Activated CD4-positive, alpha-beta T cell treated with anti-CD3 and anti-CD28 coated beads, Interleukin-2, amount 50 U/mL, for 24 hours (primary cell): Measurements from ENCODE around the gene AK4.
"Not testable (repeated sequence)": the region's sequence is repeated elsewhere in the genome, so short reads cannot be mapped to it uniquely, and the experiment has no call there.

Experiments
- DNase-seq, 2 donors: peaks; one replicate each; pipeline ENCODE4 v3.0.0-alpha.2; 2020; ENCODE audit warnings: low read depth in 1 of 2, low spot score in 1 of 2

AK4 gene

DNA sequence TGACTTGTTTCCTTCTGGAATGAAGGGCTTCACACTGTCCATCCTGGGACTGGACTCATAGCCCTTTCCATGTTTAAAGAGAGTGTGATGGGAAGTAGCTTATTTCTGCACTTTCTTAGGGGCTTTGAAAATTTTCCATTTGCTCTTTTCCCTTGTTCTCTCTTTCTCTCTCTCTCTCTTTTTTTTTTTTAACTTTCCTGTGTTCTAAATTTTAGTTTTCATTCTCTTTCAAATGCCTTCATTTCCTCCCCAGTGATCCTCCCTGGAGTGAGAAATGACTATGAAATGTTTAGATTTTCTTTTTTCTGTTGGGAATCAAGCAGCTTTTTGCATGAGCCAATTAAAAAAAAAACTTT lies 2.1 kb downstream of the AK4 start:
- DNase-seq: no peak

DNA sequence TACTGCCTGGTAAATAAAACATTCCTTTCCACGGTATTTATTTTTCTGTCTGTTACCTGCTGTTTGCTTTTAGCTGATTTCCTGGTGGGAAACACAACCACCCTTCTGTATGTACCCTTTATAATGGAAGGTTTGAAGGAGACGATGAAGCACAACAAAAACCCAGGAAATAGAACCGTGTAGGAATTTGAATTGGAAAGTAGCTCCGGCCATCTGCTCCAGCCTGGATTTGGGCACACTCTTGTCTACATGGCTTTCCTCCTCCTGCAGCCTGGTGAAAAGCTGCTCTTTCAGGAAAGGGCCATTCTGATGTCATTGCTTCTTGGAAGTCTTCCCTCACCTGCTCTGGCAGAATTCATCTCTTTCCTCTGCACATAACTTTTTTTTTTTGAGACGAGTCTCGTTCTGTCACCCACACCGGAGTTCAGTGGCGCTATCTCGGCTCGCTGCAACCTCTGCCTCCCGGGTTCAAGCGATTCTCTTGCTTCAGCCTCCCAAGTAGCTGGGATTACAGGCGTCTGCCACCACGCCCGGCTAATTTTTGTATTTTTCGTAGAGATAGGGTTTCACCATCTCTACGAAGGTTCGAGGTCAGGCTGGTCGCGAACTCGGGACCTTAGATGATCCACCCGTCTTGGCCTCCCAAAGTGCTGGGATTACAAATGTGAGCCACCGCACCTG lies 2.7 kb downstream of the AK4 start:
- no peak for DNase-seq

- DNase-seq: no peak
Measured at GRCh38 chr1:65151641-65152040, 3.6 kb downstream of the AK4 start.

GRCh38 chr1:65153635-65154034 lies 5.6 kb downstream of the AK4 start:
- DNase-seq: no peak

DNA sequence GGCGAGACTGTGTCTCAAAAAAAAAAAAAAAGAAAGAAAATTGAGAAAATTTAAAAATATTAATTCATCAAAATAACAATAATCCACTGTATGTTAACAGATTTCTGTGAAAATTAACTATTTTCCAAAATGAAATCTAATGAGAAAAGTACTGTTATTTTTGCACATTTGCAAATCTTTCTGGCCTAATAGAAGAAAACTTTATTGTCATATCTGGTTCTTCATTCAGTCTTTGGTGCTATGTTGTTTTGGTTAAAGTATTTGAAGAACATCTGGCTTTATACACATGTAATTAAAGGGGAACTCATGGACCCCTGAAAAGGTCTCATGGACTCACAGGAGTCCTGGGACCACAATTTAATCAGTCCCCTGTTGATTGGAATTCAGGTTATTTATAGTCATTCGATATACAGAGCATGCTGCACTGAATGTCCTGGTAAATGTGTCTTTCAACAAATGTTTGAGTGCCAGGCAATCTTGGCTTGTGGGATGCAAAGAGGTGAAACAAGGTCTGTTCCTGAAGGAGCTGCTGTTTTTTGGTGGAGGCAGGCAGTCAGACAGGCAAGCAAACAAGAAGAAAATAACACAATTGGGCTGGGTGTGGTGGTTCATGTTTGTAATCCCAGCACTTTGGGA lies 9.0 kb downstream of the AK4 start:
- no peak for DNase-seq

GRCh38 chr1:65157546-65157941 lies 9.5 kb downstream of the AK4 start:
- no peak for DNase-seq

- DNase-seq: not testable (repeated sequence)
Measured at GRCh38 chr1:65159291-65159688, 11.3 kb downstream of the AK4 start.

- no peak for DNase-seq
Measured at GRCh38 chr1:65159801-65160523, 12.0 kb downstream of the AK4 start.

- no peak for DNase-seq
Measured at GRCh38 chr1:65163201-65163805, 15.3 kb downstream of the AK4 start.

- not testable (repeated sequence) for DNase-seq
Measured at GRCh38 chr1:65164101-65164500, 16.1 kb downstream of the AK4 start.

GRCh38 chr1:65164633-65165032 lies 16.6 kb downstream of the AK4 start:
- no peak for DNase-seq

DNA sequence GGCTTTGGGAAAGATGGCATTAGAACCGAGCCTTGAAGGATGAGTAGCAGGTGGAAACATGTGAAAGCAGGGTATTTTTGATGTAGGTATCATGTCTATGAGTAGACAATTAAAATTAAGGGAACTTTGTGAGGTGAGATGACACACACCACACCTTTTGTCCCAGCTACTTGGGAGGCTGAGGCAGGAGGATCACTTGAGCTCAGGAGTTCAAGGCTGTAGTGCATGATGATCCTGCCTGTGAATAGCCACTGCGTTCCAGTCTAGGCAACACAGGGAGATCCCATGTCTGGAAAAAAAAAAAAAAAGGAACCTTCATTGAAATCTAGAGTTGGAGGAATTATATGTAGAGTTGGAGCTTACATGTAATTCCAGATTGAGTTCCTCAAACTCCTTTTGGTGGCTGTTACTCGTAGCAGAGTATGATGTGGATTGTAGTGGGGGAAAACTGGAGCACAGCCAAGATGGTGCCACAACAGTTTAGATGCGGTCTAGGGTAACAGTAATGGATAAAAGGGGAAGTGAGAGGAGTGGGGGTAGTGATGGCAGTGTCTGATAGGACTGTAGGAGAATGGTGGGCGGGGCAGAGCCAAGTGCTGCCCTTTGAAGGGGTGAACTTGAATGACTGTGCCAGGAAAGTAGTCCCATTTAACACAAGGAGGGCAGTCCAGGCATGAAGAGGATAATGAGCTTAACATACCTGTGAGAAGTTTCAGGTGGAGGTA lies 17.4 kb downstream of the AK4 start:
- no peak for DNase-seq

GRCh38 chr1:65166572-65167305 lies 18.7 kb downstream of the AK4 start:
- no peak for DNase-seq

- no peak for DNase-seq
Measured at GRCh38 chr1:65167586-65168242, 19.7 kb downstream of the AK4 start.

GRCh38 chr1:65168867-65169266 lies 20.9 kb downstream of the AK4 start:
- DNase-seq: no peak

DNA sequence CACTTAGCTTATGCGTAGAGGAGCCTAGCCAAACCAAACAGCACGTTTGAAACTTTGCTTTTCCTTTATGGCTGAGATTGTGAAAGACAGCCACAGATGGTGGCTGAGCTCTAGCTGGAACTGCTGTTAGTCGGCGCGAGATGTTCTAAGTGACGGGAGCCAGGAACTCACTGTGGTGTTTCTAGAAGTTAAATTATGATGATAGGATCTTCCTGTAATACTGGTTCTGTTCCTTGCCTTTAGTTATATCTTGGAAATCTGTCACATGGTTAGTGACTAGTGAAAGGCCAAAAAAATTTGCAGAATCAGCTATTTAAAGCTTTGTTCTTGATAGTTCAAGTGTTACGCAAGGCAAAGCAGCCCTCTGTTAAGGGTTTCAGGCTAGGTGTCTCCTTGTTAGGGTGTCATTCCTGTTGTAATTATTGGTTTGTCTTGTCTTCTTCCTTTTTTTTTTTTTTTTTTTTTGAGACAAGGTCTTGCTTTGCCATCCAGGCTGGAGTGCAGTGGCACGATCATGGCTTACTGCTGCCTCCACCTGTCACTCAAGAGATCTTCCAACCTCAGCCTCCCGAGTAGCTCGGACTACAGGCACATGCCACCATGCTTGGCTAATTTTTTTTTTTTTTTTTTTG lies 22.6 kb downstream of the AK4 start:
- no peak for DNase-seq

- DNase-seq: no peak
Measured at GRCh38 chr1:65172936-65173690, 25.1 kb downstream of the AK4 start.

- DNase-seq: no peak
Measured at GRCh38 chr1:65174585-65174984, 26.6 kb downstream of the AK4 start.
